NCI-H146 (cell line): ENCODE data around the gene CMTM7.
"Not testable (repeated sequence)": the region's sequence is repeated elsewhere in the genome, so short reads cannot be mapped to it uniquely, and the experiment has no call there.

Experiments
- DNase-seq: peaks from one replicate; lab custom pipeline; 2025; lab: John Stamatoyannopoulos, UW

CMTM7 gene

DNA sequence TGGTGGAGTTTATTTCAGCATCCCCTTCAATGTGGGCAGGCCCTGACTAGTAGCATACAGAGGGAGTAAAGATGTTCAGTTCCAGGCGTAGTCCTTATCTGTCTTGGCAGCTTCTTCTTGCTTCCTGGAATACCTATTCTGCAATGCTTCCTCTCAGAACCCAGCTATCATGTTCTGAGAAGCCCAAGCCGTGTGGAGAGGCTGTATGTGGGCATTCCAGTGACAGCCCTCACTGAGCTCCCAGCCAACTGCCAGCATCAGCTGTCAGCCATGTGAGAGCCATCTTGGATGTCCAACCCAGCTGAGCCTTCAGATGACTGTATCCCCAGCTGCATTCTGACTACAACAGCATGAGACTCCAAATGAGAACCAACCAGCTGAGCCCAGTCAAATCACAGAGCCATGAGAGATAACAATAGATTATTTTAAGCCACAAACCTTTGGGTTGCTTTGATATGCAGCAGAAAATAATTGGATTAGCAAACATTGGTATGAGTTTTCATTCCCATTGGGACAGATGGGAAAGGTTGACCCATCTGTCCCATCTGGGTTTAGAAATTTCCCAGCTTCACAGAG, 8.4 kb upstream of the CMTM7 start:
- DNase-seq, result no peak

DNA sequence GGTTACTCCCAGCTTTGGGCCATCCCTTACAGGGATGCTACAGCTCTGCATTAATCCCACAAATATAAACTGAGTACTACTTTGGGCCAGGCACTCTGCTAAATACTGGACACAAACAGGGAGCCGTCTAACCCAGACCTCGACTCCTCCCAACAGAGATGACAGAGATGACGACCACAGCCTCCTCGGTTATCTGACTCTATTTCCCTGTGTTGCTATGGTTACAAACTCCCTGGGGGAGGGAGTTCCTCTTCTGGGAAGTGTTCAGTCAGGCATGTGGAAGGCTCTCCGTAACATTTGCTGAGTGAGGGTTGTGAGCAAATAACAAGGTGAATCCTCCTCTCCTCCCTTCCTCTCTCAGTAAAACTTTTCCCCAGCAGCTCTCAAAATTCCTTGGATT, 6.7 kb upstream of the CMTM7 start:
- no peak for DNase-seq

DNA sequence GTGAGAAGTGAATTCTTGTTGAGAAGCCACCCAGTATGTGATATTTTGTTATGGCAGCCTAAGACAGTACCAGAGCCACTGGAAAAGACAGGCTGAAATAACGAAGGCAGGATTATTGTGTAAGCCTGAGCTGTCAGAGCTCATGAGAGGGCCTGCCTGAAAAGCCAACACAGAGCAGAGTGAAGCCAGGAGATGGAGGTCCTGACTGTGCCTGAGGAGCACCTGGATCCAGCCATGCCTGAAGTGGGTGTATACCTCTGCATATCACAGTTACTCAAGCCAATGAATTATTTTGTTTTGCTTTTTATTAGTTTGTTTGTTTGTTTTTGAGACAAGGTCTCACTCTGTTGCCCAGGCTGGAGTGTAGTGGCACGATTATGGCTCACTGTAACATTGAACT, 4.1 kb upstream of the CMTM7 start:
- DNase-seq, result no peak

DNA sequence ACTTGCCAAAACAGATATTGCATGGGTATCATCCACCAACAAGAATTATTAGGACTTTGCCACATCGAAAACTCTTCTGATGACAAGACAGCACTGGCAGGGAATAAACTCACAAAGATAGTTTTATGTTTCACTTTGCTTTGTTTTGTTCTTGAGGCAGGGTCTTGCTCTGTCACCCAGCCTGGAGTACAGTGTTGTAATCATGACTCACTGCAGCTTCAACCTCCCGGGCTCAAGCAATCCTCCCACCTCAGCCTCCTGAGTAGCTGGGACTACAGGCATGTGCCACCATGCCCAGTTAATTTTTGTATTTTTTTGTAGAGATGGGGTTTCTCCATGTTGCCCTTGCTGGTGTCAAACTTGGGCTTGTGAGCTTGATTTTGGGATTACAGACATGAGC, 2.1 kb upstream of the CMTM7 start:
- DNase-seq, result not testable (repeated sequence)

DNA sequence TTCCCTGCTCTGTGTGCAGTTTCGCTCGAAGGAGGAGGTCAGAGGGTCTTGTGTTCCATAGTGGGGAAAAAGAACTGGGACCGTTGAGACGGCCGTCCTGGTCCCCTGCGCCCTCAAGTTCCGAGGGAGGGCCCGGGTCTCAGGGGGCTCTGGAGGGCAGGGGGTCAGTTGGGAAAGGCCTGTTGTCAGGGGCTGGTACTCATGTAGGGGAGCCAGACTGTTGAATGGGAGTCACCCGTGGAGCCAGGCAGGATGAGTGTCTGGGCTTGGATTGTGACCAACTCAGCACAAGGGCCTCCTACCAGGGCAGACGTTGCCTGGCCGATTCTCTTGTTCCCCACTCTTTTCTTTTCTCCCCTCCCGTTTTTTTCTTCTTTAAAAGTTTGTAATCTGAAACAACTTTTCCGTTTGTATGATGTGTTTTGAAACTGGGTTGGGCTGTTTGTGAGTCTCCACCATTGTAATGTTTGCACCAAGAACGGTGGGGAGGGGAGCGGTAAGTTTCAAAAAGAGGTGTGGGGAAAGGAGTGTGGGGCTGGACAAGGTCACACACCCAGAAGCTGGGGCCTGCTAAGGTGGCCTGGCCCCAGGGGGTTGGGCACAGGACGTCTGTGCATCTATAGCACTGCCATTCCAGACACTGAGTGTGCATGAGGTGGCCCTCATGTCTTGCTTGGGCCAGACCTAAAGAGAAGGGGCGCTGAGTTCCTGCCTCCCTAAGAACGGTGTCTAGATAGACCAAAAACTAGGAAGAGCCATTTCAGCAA, 1.1 kb downstream of the CMTM7 start:
- no peak for DNase-seq

- DNase-seq, result no peak
Observed at GRCh38 chr3:32395496-32395895, 3.8 kb downstream of the CMTM7 start.

GRCh38 chr3:32397941-32398340, 6.3 kb downstream of the CMTM7 start:
- DNase-seq, result no peak

DNA sequence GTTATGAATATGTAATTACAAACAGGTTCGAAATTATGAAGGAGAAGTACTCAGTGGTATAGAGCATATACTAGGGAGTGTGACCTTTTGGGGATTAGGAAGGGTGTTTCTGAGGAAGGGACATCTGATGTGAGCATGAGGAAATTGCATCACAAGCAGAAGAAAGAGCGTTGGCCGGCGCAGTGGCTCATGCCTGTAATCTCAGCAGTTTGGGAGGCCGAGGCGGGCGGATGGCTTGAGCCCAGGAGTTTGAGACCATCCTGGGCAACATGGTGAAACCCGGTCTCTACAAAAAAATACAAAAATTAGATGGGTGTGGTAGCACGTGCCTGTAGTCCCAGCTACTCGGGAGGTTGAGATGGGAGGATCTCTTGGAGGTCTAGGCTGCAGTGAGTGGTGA, 6.9 kb downstream of the CMTM7 start:
- DNase-seq, result no peak

DNA sequence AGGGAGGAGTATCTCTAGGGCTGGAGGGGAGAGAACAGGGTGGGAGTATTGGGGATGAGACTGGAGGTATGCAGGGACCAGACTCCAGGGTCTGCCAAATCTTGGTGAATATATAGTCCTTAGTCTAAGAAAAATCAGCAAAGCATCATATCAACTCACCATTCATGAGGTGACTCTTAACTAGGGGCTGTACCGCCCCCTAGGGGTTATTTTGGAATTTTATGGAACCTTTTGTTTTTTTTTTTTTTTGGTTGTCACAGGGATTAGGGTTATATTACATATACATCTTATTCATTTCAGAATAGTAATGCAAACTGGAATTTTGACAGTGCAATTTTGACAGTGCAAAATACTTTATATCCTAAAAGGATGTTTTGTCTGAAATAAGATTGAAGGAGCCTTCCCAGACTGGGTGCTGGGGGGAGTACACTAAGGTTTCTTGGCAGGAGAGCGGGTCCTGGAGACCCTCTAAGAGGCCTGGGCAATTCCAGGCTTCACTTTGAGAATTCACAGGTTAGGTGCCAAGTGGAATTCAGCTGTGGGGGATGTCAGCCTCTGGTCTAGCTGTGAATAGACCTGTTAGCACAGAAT, 7.5 kb downstream of the CMTM7 start:
- peak; percentile 27 for DNase-seq

DNA sequence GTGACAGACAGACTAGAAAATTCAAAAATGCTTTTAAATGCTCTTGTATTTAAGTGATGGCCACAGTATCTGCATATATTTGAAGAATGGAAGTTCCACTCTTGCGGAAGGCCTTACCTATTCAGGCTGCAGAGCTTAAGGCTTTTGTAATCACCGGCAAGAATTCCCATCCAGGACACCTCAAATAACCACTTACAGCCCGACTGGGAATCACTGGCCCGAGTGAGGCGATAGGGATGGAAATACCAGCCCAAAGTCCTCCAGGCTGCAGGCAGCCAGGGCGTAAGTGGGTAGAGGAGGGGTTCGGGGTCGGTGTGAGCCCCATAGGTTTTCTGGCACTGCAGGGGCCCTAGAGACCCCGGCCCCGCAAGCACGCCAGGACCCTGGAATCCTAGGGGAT, 9.5 kb downstream of the CMTM7 start:
- DNase-seq, result no peak

DNA sequence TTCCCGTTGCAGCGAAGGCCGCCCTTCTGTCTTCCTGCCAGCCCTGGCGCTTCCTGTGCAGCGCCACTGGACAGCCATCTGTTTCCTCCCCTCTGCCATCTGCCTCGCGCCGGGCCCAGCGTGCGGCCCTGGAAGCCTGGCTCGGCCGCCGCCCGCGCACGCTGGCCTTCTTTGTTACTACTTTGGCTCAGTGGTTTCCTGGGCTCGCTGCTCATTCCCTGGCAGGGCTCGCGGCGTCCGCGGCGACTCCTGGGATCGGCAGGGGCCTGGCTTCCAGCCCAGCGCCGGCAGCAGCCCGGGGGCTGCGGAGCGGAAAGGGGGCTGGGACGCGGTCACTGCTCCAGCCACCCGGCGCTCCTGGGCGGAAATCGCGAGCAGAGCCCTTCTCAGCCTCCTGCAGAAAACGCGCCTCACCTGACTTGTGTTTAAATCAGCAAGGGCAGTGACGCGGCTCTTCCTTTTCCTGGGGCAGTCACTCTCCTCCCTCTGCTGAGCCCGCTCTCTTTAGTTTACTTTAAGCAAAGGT, 10.0 kb downstream of the CMTM7 start:
- no peak for DNase-seq

GRCh38 chr3:32403663-32404062, 12.0 kb downstream of the CMTM7 start:
- peak; percentile 38 for DNase-seq

DNA sequence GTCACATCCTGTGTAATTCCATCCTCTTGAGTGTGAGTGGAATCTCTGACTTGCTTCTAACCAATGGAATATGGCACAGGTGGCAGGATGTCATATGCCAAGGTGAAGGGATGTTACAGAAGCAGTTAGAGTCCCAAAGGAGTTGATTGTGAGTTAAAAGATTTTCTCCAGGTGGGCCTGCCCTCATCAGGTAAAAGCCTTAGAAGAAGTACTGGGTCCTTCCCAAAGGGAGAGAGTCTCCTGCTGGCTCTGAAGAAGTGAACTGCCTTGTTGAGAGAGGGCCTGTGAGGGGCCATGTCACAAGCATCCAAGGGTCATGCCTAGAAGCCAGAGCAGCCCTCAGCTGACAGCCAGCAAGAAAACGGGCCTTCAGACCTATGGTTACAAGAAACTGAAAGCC, 13.1 kb downstream of the CMTM7 start:
- no peak for DNase-seq

- no peak for DNase-seq
Observed at GRCh38 chr3:32405155-32405554, 13.5 kb downstream of the CMTM7 start.

GRCh38 chr3:32405711-32406323, 14.2 kb downstream of the CMTM7 start:
- DNase-seq, result peak; percentile 3

DNA sequence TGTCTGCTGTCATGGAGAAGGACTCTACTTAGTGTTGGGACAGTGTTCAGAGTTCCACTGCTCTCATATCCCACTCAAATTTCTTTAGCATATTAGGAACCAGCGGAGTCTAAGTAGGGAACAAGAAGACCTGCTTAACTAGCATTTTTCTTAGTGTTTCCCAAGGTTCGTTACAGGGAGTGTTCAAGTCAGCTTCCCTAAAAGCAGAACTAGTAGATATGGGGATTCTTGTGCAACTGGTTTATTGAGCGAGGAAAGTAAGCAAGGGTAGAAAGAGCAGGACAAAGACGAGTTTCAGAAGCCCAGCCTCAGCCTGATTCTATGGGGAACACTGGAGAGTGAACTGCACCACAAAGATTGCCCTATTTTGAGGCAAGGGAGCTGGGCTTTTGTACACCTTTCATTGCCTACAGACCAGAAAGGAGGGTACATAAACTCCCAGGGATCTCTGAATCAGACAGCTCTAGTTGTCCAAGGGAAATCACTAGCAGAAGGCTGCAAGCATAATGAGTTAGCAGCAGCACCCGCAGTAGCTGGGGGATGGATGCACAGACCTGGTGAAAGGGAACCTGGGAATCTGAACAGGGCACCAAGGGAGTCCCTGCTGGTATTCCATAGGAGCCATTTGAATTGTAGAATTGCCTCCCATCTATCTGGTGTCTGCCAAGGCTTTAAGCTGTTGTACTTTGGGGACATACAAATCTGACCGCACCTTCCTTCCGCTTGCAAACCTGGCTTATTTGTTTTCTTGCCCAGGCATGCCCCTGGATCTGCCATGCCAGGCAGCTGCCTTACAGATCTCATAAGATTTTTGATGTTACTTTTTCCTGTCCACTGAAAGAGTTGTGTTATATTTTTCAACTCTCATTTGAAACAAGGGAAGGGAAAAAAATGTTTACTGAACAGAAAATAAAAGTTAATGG, 15.1 kb downstream of the CMTM7 start:
- peak; percentile 62 for DNase-seq

DNA sequence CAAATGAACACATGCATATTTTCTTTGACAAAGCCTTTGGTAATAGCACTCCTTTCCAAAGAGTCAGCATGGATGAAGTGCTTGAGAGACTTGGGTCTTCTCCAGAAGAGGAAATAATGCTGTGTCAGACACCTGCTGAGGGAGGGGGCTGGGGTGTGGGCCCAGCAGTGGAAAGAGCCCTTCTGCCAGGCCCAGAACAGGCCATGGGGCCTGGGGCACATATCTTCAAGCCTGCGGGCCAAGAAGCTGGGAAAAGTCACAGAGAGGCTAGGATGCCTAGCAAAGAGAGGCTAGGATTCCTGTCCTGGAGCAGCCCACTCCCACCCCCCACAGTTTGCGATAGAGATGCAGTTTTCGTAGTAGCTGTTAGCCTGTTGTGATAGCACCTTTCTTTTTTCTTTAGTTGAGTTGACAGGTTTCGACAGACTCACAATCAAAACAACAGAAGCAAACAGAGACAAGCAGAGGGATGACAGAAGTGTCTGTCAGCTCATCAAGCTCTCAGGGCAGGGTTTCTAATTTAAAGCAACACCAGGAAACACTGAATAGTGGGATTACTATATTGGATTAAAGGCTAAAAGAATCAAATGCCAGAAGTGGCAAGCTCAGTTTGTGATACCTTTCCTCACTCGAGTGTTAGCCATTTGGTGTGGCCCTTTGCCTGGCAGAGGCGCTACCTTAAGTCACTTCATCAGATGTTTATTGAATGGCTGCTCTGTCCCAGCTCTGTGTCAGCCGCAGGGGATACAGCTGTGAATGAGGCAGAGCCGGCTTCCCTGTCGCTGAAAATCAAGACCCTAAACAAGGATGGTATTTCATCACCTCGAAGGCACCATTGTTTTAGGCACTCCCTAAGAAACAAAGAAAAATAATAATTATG, 19.0 kb downstream of the CMTM7 start:
- DNase-seq, result no peak

DNA sequence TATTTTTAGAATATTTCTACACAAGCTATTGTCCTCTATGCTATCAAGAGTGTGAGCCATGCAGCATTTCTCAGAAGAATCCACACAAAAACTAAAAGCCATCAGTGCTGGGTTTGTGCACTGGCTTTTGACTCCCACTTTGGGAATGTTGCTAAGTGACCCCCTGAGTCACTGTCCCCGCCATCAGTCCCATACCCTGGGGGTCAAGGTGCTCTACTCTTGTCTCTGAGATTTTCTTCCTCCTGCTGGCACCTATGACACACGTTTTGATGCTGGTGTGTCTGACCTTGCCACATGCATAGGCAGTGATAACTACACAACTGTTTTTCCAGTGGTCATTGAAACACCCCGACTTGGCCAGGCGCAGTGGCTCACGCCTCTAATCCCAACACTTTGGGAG, 19.8 kb downstream of the CMTM7 start:
- DNase-seq, result no peak

DNA sequence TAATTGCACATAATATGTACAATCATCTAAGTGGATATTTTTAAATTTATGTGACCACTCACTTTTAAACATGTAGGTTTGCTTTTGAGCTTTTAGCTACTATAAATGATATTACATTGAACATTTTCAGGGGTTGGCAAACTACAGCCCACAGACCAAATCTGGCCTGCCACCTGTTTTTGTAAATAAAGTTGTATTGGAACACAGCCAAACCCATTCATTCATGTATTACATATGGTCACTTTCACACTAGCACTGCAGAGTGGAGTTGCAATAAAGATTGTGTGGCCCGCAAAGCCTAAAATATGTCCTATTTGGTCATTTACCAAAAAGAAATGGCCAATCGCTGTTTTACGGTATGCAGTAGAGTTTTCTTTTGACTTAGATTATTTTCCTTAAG, 21.2 kb downstream of the CMTM7 start:
- DNase-seq, result no peak

DNA sequence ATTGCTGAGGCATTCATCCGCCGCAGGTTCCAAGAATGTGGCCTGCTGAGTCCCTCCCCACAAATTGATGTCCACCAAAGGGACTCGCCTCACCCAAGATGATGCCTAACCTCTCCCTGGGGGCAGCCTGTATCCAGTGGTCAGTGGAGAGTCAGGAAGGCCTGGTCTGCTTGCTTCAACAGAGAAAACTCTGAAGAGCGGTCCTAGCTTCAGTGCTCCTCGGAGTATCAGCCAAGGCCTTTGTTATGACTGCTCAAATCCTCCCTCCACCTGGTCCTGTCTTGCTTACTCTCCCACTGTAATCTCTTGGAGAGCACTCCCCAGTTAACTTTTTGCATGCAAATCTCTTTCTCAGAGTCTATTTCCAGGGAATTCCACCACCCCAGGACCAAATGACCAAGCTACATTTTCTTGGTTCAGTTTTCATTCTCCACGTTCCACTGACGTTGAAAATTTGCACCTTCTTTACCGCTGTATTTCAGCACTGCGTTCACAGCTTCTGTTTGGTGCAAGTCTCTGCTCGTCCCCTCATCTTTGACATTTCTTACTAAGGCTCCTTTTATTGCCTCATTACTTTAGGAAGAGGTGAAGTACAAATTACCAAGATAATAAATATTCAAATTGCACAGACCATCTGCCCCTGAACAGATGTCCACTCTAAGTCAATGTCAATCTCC, 22.3 kb downstream of the CMTM7 start:
- no peak for DNase-seq
